OCI-LY3 (cell line): ENCODE data around the gene DGKG.

Experiments used
- H2AFZ ChIP-seq: fragments of 200-600, 300-600 bp; shearing (Covaris generic); 2 replicates; pipeline ENCODE4 v1.6.0; 2014; ENCODE audit warnings: antibody characterized with exemption, low read depth, low read length
- H3K27ac ChIP-seq: fragments of 200-600, 300-600 bp; sonication (generic); 2 replicates; pipeline ENCODE4 v1.5.1; 2014; ENCODE audit warnings: mild to moderate bottlenecking, low read length, moderate library complexity, mixed read lengths
- H3K27me3 ChIP-seq: fragments of 200-600, 300-600 bp; sonication (generic); 2 replicates; pipeline ENCODE4 v1.6.1; 2014; ENCODE audit warnings: low read depth, low read length, mixed read lengths
- H3K36me3 ChIP-seq: fragments of 200-600, 300-600 bp; sonication (generic); replicated peaks from 2 replicates; pipeline ENCODE3; 2014; ENCODE audit warnings: low read depth, low read length, mixed read lengths
- H3K4me1 ChIP-seq: fragments of 300-600, 200-600 bp; sonication (generic); 2 replicates; pipeline ENCODE4 v1.6.1; 2014; ENCODE audit warnings: low read length, mixed read lengths
- H3K4me2 ChIP-seq: fragments of 200-600, 300-600 bp; sonication (generic); 2 replicates; pipeline ENCODE4 v1.6.1; 2014; ENCODE audit warnings: low read length, mixed read lengths
- H3K4me3 ChIP-seq: fragments of 300-600, 200-600 bp; sonication (generic); 2 replicates; pipeline ENCODE4 v1.5.1; 2014; ENCODE audit warnings: antibody characterized with exemption, mild to moderate bottlenecking, low read length, moderate library complexity
- H3K79me2 ChIP-seq: fragments of 300-600, 200-600 bp; shearing (Covaris generic); 2 replicates; pipeline ENCODE4 v1.6.1; 2014; ENCODE audit warnings: mild to moderate bottlenecking, low read length, mixed read lengths
- H3K9ac ChIP-seq: fragments of 300-600, 200-600 bp; shearing (Covaris generic); 2 replicates; pipeline ENCODE4 v1.6.0; 2014; ENCODE audit warnings: mild to moderate bottlenecking, low read length, moderate library complexity
- H3K9me3 ChIP-seq: fragments of 200-600, 300-600 bp; shearing (Covaris generic); 2 replicates; pipeline ENCODE4 v1.6.1; 2014; ENCODE audit warnings: low read length, mixed read lengths; ENCODE audit not compliant: insufficient read depth
- H4K20me1 ChIP-seq: fragments of 200-600, 300-600 bp; sonication (generic); 2 replicates; pipeline ENCODE4 v1.6.1; 2016; ENCODE audit warnings: low read length, mixed read lengths; ENCODE audit not compliant: insufficient read depth
- CTCF ChIP-seq: fragments of 200-600, 300-600 bp; sonication (generic); IDR thresholded peaks from 2 replicates; pipeline ENCODE4 v1.5.1; 2014; ENCODE audit warnings: antibody characterized with exemption, low read length, low read depth
- EZH2phosphoT487 ChIP-seq: fragments of 200-600 bp; shearing (Covaris generic); IDR thresholded peaks from 2 replicates; pipeline ENCODE4 v1.6.1; 2018; ENCODE audit warnings: antibody characterized with exemption, mixed run types, low read depth

The DGKG gene

GRCh38 chr3:186170516-186170915, 191.5 kb downstream of the DGKG start:
- H3K9ac ChIP-seq, result no peak overlapping the region
- H3K4me1 ChIP-seq, result peaks cover 9% of the 10 kb centered on the region
- no peaks in the 10 kb centered on the region for H4K20me1 ChIP-seq
- no peaks in the 10 kb centered on the region for H3K36me3 ChIP-seq
- no peak overlapping the region for H3K4me3 ChIP-seq
- TF ChIP-seq EZH2phosphoT487 (no peak), CTCF (no peak)
- no peak overlapping the region for H3K4me2 ChIP-seq
- H3K9me3 ChIP-seq, result no peaks in the 10 kb centered on the region
- H3K27me3 ChIP-seq, result peaks cover 7% of the 10 kb centered on the region; the same call in 1 of the 2 replicates
- H3K79me2 ChIP-seq, result no peaks in the 10 kb centered on the region
- no peak overlapping the region for H3K27ac ChIP-seq
- no peak overlapping the region for H2AFZ ChIP-seq

- no peak overlapping the region for H3K4me2 ChIP-seq
- H3K79me2 ChIP-seq, result no peaks in the 10 kb centered on the region
- H3K36me3 ChIP-seq, result no peaks in the 10 kb centered on the region
- no peaks in the 10 kb centered on the region for H3K9me3 ChIP-seq
- TF ChIP-seq CTCF (no peak), EZH2phosphoT487 (no peak)
- no peaks in the 10 kb centered on the region for H4K20me1 ChIP-seq
- no peak overlapping the region for H3K4me3 ChIP-seq
- peaks cover 7% of the 10 kb centered on the region; the same call in 1 of the 2 replicates for H3K27me3 ChIP-seq
- H3K27ac ChIP-seq, result no peak overlapping the region
- no peak overlapping the region for H3K9ac ChIP-seq
- peaks cover 9% of the 10 kb centered on the region for H3K4me1 ChIP-seq
- H2AFZ ChIP-seq, result no peak overlapping the region
Measured at GRCh38 chr3:186169379-186169778, 192.7 kb downstream of the DGKG start.

DNA sequence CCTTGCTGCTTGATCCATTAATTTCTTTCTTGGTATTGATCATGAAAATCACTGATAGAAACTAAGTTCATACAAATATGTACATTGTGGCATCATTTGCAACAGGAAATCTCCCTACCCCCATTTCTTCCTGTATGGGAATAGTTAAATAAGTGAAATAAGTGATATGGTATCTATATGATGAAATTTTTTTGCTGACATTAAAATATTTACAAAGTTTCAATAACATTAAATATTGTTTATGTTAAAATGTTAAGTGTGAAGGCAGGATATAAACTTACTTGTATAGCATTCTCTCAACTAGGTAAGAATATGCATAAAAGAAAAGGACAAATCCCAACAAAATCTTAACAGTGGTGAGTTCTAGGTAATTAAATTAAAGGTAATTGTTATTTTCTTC, 193.1 kb downstream of the DGKG start:
- no peaks in the 10 kb centered on the region for H3K36me3 ChIP-seq
- no peak overlapping the region for H3K9ac ChIP-seq
- H3K9me3 ChIP-seq, result no peaks in the 10 kb centered on the region
- no peak overlapping the region for H3K27ac ChIP-seq
- H3K27me3 ChIP-seq, result peaks cover 7% of the 10 kb centered on the region; the same call in 1 of the 2 replicates
- H3K4me2 ChIP-seq, result no peak overlapping the region
- peaks cover 9% of the 10 kb centered on the region for H3K4me1 ChIP-seq
- no peaks in the 10 kb centered on the region for H3K79me2 ChIP-seq
- no peaks in the 10 kb centered on the region for H4K20me1 ChIP-seq
- no peak overlapping the region for H3K4me3 ChIP-seq
- no peak for TF ChIP-seq EZH2phosphoT487
- TF ChIP-seq CTCF, result no peak
- H2AFZ ChIP-seq, result no peak overlapping the region

DNA sequence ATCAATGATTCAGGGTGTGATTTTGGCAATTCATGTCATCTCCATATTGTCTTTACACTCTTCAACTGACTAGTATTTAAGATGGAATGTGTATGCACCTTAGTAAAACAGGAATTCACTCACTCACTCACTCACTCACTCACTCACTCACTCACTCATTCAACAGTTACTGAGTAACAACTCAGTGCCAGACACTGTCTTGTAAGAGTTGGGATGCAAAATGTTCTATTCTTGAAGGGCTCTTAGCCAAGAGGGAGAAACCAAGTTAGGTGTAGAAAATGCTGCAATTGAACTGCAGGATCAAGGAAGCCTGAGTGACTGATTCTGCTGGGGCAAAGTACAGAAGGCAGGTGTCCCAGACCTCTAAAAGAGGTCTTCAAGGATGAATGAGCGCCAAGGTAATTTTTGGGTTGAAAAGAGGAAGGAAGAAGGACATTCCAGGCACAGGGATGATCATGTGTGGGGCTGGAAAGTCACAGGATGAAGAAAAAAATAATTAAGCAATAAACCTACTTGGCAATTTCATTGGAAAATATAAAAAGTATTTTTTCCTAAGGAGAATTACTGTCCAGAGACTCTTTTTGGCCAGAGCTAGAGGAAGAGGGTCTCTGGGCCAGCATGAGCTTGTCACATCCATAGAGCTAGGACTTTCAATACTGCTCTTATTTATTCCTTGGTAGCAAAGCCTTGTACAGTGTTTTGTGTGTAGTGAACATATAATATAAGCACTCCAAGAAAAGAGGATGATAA, 194.2 kb downstream of the DGKG start:
- no peaks in the 10 kb centered on the region for H3K9me3 ChIP-seq
- no peak overlapping the region for H3K9ac ChIP-seq
- peaks cover 8% of the 10 kb centered on the region for H3K4me1 ChIP-seq
- H3K36me3 ChIP-seq, result no peaks in the 10 kb centered on the region
- H3K27me3 ChIP-seq, result peaks cover 7% of the 10 kb centered on the region; the same call in 1 of the 2 replicates
- no peak overlapping the region for H2AFZ ChIP-seq
- H3K4me2 ChIP-seq, result no peak overlapping the region
- no peak overlapping the region for H3K27ac ChIP-seq
- no peak overlapping the region for H3K4me3 ChIP-seq
- TF ChIP-seq EZH2phosphoT487 (no peak), CTCF (no peak)
- H4K20me1 ChIP-seq, result no peaks in the 10 kb centered on the region
- H3K79me2 ChIP-seq, result no peaks in the 10 kb centered on the region
